IMR-90 (cell line): ENCODE results near the gene ADAMTS12. TPM values are rescaled to one million over a fixed set of nuclear protein-coding genes. Genes with fewer than 3 reads are reported as not detected.

Source experiments
- ATAC-seq: fragments of 200-7000 bp; cut with Tn5 transposase; 2 replicates; pipeline ENCODE4 v1.9.1; 2020; ENCODE audit warnings: low read depth, mild to moderate bottlenecking, moderate library complexity
- BruUV-seq: library from RNA; stranded (reverse); fragments of 400-500 nt; replicated peaks from 2 replicates; lab custom pipeline; 2021; lab: Mats Ljungman, UMichigan
- CTCF ChIA-PET: fragments of 300-600 bp; formaldehyde crosslinking; extraction: SDS; loops from one replicate; lab custom pipeline; 2021; ENCODE audit warnings: antibody characterized with exemption; lab: Yijun Ruan, JAX
- POLR2A ChIA-PET: fragments of 300-600 bp; sonication (Branson Sonifier 250); formaldehyde crosslinking; loops from one replicate; lab custom pipeline; 2022; ENCODE audit warnings: antibody characterized with exemption; ENCODE audit not compliant: unreplicated experiment; lab: Charles Lee
- DNase-seq: peaks from one replicate; pipeline ENCODE4 v3.0.0; 2013
- H2AFZ ChIP-seq: replicated peaks from 2 replicates; pipeline ENCODE3; 2013; ENCODE audit warnings: low read length, mild to moderate bottlenecking; ENCODE audit not compliant: poor library complexity
- H2AK5ac ChIP-seq: 2 replicates; pipeline ENCODE4 v1.6.1; 2013; ENCODE audit warnings: low read depth, low read length, inconsistent platforms
- H2AK9ac ChIP-seq: replicated peaks from 2 replicates; pipeline ENCODE3; 2013; ENCODE audit warnings: mild to moderate bottlenecking, low read depth, low read length, moderate library complexity; ENCODE audit not compliant: poor library complexity
- H2BK120ac ChIP-seq: 2 replicates; pipeline ENCODE4 v1.6.1; 2013; ENCODE audit warnings: low read depth, low read length, inconsistent platforms
- H2BK15ac ChIP-seq: 3 replicates; pipeline ENCODE4 v1.6.1; 2013; ENCODE audit warnings: low read depth, low read length, inconsistent platforms
- H2BK20ac ChIP-seq: 2 replicates; pipeline ENCODE4 v1.6.1; 2013; ENCODE audit warnings: low read depth, mild to moderate bottlenecking, inconsistent platforms, low read length, moderate library complexity
- H2BK5ac ChIP-seq: 2 replicates; pipeline ENCODE4 v1.6.1; 2013; ENCODE audit warnings: mild to moderate bottlenecking, low read depth, low read length, inconsistent platforms; ENCODE audit not compliant: poor library complexity, severe bottlenecking
- H3K14ac ChIP-seq: replicated peaks from 2 replicates; pipeline ENCODE4 v1.6.1; 2013; ENCODE audit warnings: low read depth, low read length, inconsistent platforms
- H3K18ac ChIP-seq: 2 replicates; pipeline ENCODE4 v1.6.1; 2013; ENCODE audit warnings: low read depth, low read length, control low read depth
- H3K23ac ChIP-seq: 2 replicates; pipeline ENCODE4 v1.6.1; 2013; ENCODE audit warnings: low read depth, low read length, inconsistent platforms
- H3K27ac ChIP-seq: 2 replicates; pipeline ENCODE4 v1.5.1; 2013; ENCODE audit warnings: mild to moderate bottlenecking, control low read depth, low read length; ENCODE audit not compliant: insufficient read depth
- H3K27me3 ChIP-seq: 2 replicates; pipeline ENCODE4 v1.6.1; 2013; ENCODE audit warnings: low read length; ENCODE audit not compliant: control insufficient read depth, insufficient read depth
- H3K36me3 ChIP-seq: 2 replicates; pipeline ENCODE4 v1.6.1; 2013; ENCODE audit warnings: low read length, mixed read lengths; ENCODE audit not compliant: control insufficient read depth, insufficient read depth
- H3K4ac ChIP-seq: 2 replicates; pipeline ENCODE4 v1.6.1; 2013; ENCODE audit warnings: low read depth, low read length, inconsistent platforms
- H3K4me1 ChIP-seq: 2 replicates; pipeline ENCODE4 v1.6.1; 2013; ENCODE audit warnings: low read length, mixed read lengths; ENCODE audit not compliant: control insufficient read depth, insufficient read depth
- H3K4me2 ChIP-seq: 2 replicates; pipeline ENCODE4 v1.6.1; 2013; ENCODE audit warnings: low read depth, mild to moderate bottlenecking, control low read depth, low read length, moderate library complexity
- H3K4me3 ChIP-seq: 2 replicates; pipeline ENCODE4 v1.5.1; 2013; ENCODE audit warnings: low read depth, mild to moderate bottlenecking, control low read depth, low read length, moderate library complexity; ENCODE audit not compliant: insufficient read depth
- H3K56ac ChIP-seq: 2 replicates; pipeline ENCODE4 v1.6.1; 2013; ENCODE audit warnings: low read length, inconsistent platforms; ENCODE audit not compliant: insufficient read depth; ENCODE audit errors: extremely low read depth
- H3K79me1 ChIP-seq, 2 experiments: 2 replicates each; pipeline ENCODE4 v1.6.1; 2013; ENCODE audit warnings: low read length in 2 of 2, inconsistent platforms in 1 of 2, low read depth in 1 of 2
- H3K9ac ChIP-seq: 2 replicates; pipeline ENCODE4 v1.6.1; 2013; ENCODE audit warnings: low read depth, low read length, control low read depth
- H3K9me1 ChIP-seq: 2 replicates; pipeline ENCODE4 v1.6.1; 2013; ENCODE audit warnings: low read length, inconsistent platforms; ENCODE audit not compliant: insufficient read depth
- H3K9me3 ChIP-seq: 2 replicates; pipeline ENCODE4 v1.6.1; 2013; ENCODE audit warnings: low read length; ENCODE audit not compliant: control insufficient read depth, insufficient read depth
- H4K20me1 ChIP-seq: 2 replicates; pipeline ENCODE4 v1.6.1; 2013; ENCODE audit warnings: low read length, inconsistent platforms; ENCODE audit not compliant: insufficient read depth
- H4K5ac ChIP-seq: 2 replicates; pipeline ENCODE4 v1.6.1; 2013; ENCODE audit warnings: mild to moderate bottlenecking, low read depth, low read length, control low read depth
- H4K8ac ChIP-seq, 2 experiments: 2 replicates each; pipeline ENCODE4 v1.6.1; 2013; ENCODE audit warnings: low read depth in 2 of 2, low read length in 2 of 2, control low read depth in 1 of 2, inconsistent platforms in 1 of 2
- H4K91ac ChIP-seq: 2 replicates; pipeline ENCODE4 v1.6.1; 2013; ENCODE audit warnings: low read depth, low read length, inconsistent platforms; ENCODE audit not compliant: insufficient read depth
- BHLHE40 ChIP-seq: fragments of 150-350 bp; IDR thresholded peaks from 2 replicates; pipeline ENCODE4 v1.6.1; 2016; ENCODE audit warnings: mild to moderate bottlenecking, low read depth, low read length
- CEBPB ChIP-seq: IDR thresholded peaks from 2 replicates; pipeline ENCODE4 v1.6.1; 2012; ENCODE audit warnings: low read depth, low read length, improper control_type of control experiment
- FOS ChIP-seq: fragments of 150-350 bp; IDR thresholded peaks from 2 replicates; pipeline ENCODE4 v1.6.1; 2016; ENCODE audit warnings: low read depth, low read length
- MAFK ChIP-seq: IDR thresholded peaks from 2 replicates; pipeline ENCODE4 v1.6.1; 2012; ENCODE audit warnings: low read depth, low read length, improper control_type of control experiment
- NFE2L2 ChIP-seq: fragments of 150-350 bp; IDR thresholded peaks from 2 replicates; pipeline ENCODE4 v1.6.1; 2016; ENCODE audit warnings: low read depth, mild to moderate bottlenecking, low read length
- POLR2A ChIP-seq: IDR thresholded peaks from 2 replicates; pipeline ENCODE4 v1.6.1; 2012; ENCODE audit warnings: mild to moderate bottlenecking, low read depth, low read length
- RAD21 ChIP-seq: IDR thresholded peaks from 2 replicates; pipeline ENCODE4 v1.6.1; 2012; ENCODE audit warnings: low read length, improper control_type of control experiment
- RCOR1 ChIP-seq: IDR thresholded peaks from 2 replicates; pipeline ENCODE4 v1.6.1; 2012; ENCODE audit warnings: mild to moderate bottlenecking, low read length, improper control_type of control experiment; ENCODE audit not compliant: insufficient replicate concordance
- RFX5 ChIP-seq: IDR thresholded peaks from 2 replicates; pipeline ENCODE4 v1.8.0; 2012; ENCODE audit warnings: low read depth, mild to moderate bottlenecking, low read length, moderate library complexity
- SMC3 ChIP-seq: fragments of 150-350 bp; IDR thresholded peaks from 2 replicates; pipeline ENCODE4 v1.6.1; 2016; ENCODE audit warnings: low read depth, mild to moderate bottlenecking, antibody characterized with exemption, low read length, moderate library complexity
- dilution Hi-C: fragments of 300-500 bp; cut with HindIII; formaldehyde crosslinking; loops from one replicate; pipeline ENCODE4 v1.14.3; 2018; ENCODE audit warnings: low sequenced_read_pairs; ENCODE audit not compliant: unreplicated experiment
- in situ Hi-C: fragments of 300-500 bp; cut with MboI; formaldehyde crosslinking; loops from 3 replicates; pipeline ENCODE4 v1.14.3; 2019; ENCODE audit warnings: low sequenced_read_pairs, inconsistent platforms, mixed read lengths
- intact Hi-C: fragments of 100-400 bp; cut with micrococcal nuclease; formaldehyde crosslinking; loops from 2 replicates; pipeline ENCODE4 v1.10.0; 2022
- polyA plus RNA-seq, 3 experiments: library from polyadenylated mRNA; depleted of rRNA; stranded (reverse); fragments of >200 nt; gene quantifications; 2 replicates each; pipeline ENCODE4 v1.2.3, GENCODE V29; 2012; ENCODE audit warnings: low replicate concordance in 1 of 3
- total RNA-seq: library from RNA; depleted of rRNA; stranded (reverse); fragments of >200 nt; gene quantifications from 2 replicates; pipeline ENCODE4 v1.2.3, GENCODE V29; 2012
- TF ChIP-seq, protein P1 (sequence below): conservative IDR thresholded peaks from 2 replicates; pipeline ENCODE4 v1.5.1; 2012; ENCODE audit warnings: mild to moderate bottlenecking, low read depth, low read length, improper control_type of control experiment
- TF ChIP-seq, protein P2 (sequence below): fragments of 150-350 bp; IDR thresholded peaks from 2 replicates; pipeline ENCODE4 v1.6.1; 2017; ENCODE audit warnings: mild to moderate bottlenecking, antibody characterized with exemption, low read length, low read depth
- TF ChIP-seq, protein P3 (sequence below): fragments of 150-350 bp; IDR thresholded peaks from 2 replicates; pipeline ENCODE4 v1.6.1; 2016; ENCODE audit warnings: low read depth, mild to moderate bottlenecking, low read length, moderate library complexity, borderline replicate concordance

Gene ADAMTS12
- total and polyA plus RNA-seq, 2 of the 4 experiments (the other 2 are of a cell fraction): 27.3 to 51.3 TPM

GRCh38 chr5:33491941-33492340 lies 399.8 kb downstream of the ADAMTS12 start:
- H3K9me3 ChIP-seq: no peaks in the 10 kb centered on the region
- H2BK15ac ChIP-seq: no peak overlapping the region
- H3K9ac ChIP-seq: no peak overlapping the region
- no peaks in the 10 kb centered on the region for H3K79me1 ChIP-seq
- no peak overlapping the region for H3K14ac ChIP-seq
- intact Hi-C loops (no loop called here), in situ Hi-C loops (no loop called here), dilution Hi-C loops (no loop called here)
- H4K8ac ChIP-seq: no peak overlapping the region
- POLR2A ChIA-PET: no interaction called here
- no peak overlapping the region for H2AFZ ChIP-seq
- H3K36me3 ChIP-seq: no peaks in the 10 kb centered on the region
- H2BK5ac ChIP-seq: peak overlapping the region; percentile 41
- no peak overlapping the region for H4K5ac ChIP-seq
- H3K4me1 ChIP-seq: peaks cover 8% of the 10 kb centered on the region
- H3K56ac ChIP-seq: no peak overlapping the region
- peak; percentile 76 for ATAC-seq
- no peak overlapping the region for H2BK120ac ChIP-seq
- H4K20me1 ChIP-seq: no peaks in the 10 kb centered on the region
- no peak overlapping the region for H3K27ac ChIP-seq
- no peak overlapping the region for H2AK5ac ChIP-seq
- H4K91ac ChIP-seq: no peak overlapping the region
- no peak overlapping the region for H3K4me3 ChIP-seq
- no peak overlapping the region for H3K23ac ChIP-seq
- H3K9me1 ChIP-seq: no peaks in the 10 kb centered on the region; the same call in none of the 2 replicates
- peak; percentile 56 for DNase-seq
- no peak overlapping the region for H3K4me2 ChIP-seq
- TF ChIP-seq SMC3: no peak
- TF ChIP-seq CEBPB: no peak
- TF ChIP-seq, protein P1, sequence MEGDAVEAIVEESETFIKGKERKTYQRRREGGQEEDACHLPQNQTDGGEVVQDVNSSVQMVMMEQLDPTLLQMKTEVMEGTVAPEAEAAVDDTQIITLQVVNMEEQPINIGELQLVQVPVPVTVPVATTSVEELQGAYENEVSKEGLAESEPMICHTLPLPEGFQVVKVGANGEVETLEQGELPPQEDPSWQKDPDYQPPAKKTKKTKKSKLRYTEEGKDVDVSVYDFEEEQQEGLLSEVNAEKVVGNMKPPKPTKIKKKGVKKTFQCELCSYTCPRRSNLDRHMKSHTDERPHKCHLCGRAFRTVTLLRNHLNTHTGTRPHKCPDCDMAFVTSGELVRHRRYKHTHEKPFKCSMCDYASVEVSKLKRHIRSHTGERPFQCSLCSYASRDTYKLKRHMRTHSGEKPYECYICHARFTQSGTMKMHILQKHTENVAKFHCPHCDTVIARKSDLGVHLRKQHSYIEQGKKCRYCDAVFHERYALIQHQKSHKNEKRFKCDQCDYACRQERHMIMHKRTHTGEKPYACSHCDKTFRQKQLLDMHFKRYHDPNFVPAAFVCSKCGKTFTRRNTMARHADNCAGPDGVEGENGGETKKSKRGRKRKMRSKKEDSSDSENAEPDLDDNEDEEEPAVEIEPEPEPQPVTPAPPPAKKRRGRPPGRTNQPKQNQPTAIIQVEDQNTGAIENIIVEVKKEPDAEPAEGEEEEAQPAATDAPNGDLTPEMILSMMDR: no peak
- TF ChIP-seq POLR2A: no peak
- TF ChIP-seq RFX5: no peak
- no peak for TF ChIP-seq RCOR1
- TF ChIP-seq, protein P2, sequence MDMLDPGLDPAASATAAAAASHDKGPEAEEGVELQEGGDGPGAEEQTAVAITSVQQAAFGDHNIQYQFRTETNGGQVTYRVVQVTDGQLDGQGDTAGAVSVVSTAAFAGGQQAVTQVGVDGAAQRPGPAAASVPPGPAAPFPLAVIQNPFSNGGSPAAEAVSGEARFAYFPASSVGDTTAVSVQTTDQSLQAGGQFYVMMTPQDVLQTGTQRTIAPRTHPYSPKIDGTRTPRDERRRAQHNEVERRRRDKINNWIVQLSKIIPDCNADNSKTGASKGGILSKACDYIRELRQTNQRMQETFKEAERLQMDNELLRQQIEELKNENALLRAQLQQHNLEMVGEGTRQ: no peak
- no peak for TF ChIP-seq NFE2L2
- no peak for TF ChIP-seq MAFK
- TF ChIP-seq RAD21: no peak
- TF ChIP-seq BHLHE40: no peak
- TF ChIP-seq FOS: no peak
- TF ChIP-seq, protein P3, sequence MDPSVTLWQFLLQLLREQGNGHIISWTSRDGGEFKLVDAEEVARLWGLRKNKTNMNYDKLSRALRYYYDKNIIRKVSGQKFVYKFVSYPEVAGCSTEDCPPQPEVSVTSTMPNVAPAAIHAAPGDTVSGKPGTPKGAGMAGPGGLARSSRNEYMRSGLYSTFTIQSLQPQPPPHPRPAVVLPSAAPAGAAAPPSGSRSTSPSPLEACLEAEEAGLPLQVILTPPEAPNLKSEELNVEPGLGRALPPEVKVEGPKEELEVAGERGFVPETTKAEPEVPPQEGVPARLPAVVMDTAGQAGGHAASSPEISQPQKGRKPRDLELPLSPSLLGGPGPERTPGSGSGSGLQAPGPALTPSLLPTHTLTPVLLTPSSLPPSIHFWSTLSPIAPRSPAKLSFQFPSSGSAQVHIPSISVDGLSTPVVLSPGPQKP: no peak
- no peaks in the 10 kb centered on the region for H3K27me3 ChIP-seq
- CTCF ChIA-PET: no interaction called here
- H2BK20ac ChIP-seq: no peak overlapping the region
- no peak overlapping the region for H2AK9ac ChIP-seq
- BruUV-seq: no TSS peak
- H3K4ac ChIP-seq: no peak overlapping the region
- peak overlapping the region; percentile 69; the same call in 1 of the 2 replicates for H3K18ac ChIP-seq
